Progenitor cell of endocrine pancreas (in vitro differentiated cells): ENCODE results near the gene CPLX1. TPM values are rescaled to one million over a fixed set of nuclear protein-coding genes. Genes with fewer than 3 reads are reported as not detected.

Source experiments
- DNase-seq: peaks from one replicate; pipeline ENCODE4 v3.0.0; 2021; ENCODE audit warnings: low spot score; ENCODE audit not compliant: unreplicated experiment
- H3K27ac Mint-ChIP-seq: 2 replicates; pipeline ENCODE4 v1.8.0; 2021; ENCODE audit warnings: mild to moderate bottlenecking, moderate library complexity, mixed read lengths
- H3K27me3 Mint-ChIP-seq: 2 replicates; pipeline ENCODE4 v1.8.0; 2021; ENCODE audit warnings: mixed read lengths
- H3K36me3 Mint-ChIP-seq: 2 replicates; pipeline ENCODE4 v1.8.0; 2022; ENCODE audit warnings: mixed read lengths; ENCODE audit not compliant: insufficient read depth
- H3K4me1 Mint-ChIP-seq: 2 replicates; pipeline ENCODE4 v1.8.0; 2021; ENCODE audit warnings: low read depth, mixed read lengths
- H3K4me3 Mint-ChIP-seq: 2 replicates; pipeline ENCODE4 v1.8.0; 2021; ENCODE audit warnings: low read depth, mild to moderate bottlenecking, moderate library complexity, mixed read lengths
- H3K9me3 Mint-ChIP-seq: 2 replicates; pipeline ENCODE4 v1.8.0; 2021; ENCODE audit warnings: low read depth, mixed read lengths
- total RNA-seq: library from RNA; stranded (reverse); gene quantifications from 2 replicates; pipeline ENCODE4 v1.2.1, GENCODE V29; 2021
- TF ChIP-seq, protein P1 (sequence below): fragments of 200-600 bp; sonication (generic); IDR thresholded peaks from one replicate; pipeline ENCODE4 v1.5.0; 2021; ENCODE audit warnings: antibody characterized with exemption, mild to moderate bottlenecking; ENCODE audit not compliant: unreplicated experiment

Gene CPLX1
- total RNA-seq, 1 donor from 2014 or later = 1.4 TPM

DNA sequence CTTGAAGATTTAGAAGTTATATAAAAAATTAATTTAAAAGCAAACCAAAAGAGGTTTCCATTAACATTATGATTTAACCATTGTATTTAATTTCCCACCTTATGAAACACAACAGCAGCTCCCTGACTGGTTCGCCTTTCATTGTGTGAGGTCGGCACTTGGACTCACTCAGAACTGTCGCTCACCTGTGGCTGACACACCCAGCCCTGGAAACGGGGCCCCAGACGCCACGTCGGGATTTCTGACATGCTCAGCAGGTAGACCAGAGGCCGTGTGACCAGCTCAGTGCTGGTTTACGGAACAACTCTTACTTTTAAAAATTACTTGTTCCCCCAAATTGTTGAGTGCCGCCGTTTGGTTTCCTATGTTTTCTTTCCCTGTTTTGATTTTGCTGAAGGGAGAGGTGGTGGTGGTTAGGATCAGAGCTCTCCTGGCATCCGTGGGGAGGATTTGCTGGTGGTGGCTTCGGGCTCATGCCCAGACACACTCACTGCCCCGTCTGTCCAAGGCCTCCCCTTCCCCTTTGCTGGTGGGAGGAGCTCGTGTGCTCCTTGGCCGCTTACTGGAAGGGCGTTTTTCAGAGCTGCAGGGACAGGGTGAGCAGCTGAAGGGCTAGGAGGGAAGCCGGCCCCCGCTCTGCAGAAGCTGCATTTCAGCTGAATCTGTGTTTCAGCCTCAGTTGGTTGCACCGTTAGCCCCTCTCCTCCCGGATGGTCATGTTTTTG lies 59.2 kb downstream of the CPLX1 start:
- DNase-seq = no peak
- H3K27ac Mint-ChIP-seq = peak overlapping the region; percentile 92
- H3K27me3 Mint-ChIP-seq = no peaks in the 10 kb centered on the region
- peaks cover 9% of the 10 kb centered on the region for H3K4me1 Mint-ChIP-seq
- no peak overlapping the region for H3K4me3 Mint-ChIP-seq
- H3K36me3 Mint-ChIP-seq = peaks cover 42% of the 10 kb centered on the region
- TF ChIP-seq, protein P1, sequence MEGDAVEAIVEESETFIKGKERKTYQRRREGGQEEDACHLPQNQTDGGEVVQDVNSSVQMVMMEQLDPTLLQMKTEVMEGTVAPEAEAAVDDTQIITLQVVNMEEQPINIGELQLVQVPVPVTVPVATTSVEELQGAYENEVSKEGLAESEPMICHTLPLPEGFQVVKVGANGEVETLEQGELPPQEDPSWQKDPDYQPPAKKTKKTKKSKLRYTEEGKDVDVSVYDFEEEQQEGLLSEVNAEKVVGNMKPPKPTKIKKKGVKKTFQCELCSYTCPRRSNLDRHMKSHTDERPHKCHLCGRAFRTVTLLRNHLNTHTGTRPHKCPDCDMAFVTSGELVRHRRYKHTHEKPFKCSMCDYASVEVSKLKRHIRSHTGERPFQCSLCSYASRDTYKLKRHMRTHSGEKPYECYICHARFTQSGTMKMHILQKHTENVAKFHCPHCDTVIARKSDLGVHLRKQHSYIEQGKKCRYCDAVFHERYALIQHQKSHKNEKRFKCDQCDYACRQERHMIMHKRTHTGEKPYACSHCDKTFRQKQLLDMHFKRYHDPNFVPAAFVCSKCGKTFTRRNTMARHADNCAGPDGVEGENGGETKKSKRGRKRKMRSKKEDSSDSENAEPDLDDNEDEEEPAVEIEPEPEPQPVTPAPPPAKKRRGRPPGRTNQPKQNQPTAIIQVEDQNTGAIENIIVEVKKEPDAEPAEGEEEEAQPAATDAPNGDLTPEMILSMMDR = no peak
- no peaks in the 10 kb centered on the region for H3K9me3 Mint-ChIP-seq

DNA sequence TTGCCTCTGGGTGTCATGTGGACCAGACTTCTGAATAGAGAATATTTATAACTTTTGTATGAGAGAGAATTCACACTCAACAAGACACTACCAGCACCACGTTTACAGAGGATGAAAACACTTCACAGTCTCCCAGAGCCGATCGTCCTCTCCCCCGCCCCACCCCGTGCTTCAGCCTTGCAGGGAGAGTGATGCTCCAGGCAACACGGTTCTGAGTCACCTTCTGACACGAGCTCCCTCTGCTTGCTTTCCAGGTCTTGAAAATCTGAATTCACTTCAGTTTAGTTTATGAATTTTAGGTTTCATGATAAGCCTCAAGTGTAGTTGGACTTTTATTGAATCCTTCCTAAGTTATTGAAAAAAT lies 59.8 kb downstream of the CPLX1 start:
- no peak for DNase-seq
- TF ChIP-seq, protein P1 = no peak
- Mint-ChIP-seq H3K36me3 (peaks cover 47% of the 10 kb centered on the region), H3K4me3 (no peak overlapping the region), H3K27ac (peak overlapping the region; percentile 16), H3K4me1 (peaks cover 10% of the 10 kb centered on the region), H3K9me3 (no peaks in the 10 kb centered on the region), H3K27me3 (no peaks in the 10 kb centered on the region)

DNA sequence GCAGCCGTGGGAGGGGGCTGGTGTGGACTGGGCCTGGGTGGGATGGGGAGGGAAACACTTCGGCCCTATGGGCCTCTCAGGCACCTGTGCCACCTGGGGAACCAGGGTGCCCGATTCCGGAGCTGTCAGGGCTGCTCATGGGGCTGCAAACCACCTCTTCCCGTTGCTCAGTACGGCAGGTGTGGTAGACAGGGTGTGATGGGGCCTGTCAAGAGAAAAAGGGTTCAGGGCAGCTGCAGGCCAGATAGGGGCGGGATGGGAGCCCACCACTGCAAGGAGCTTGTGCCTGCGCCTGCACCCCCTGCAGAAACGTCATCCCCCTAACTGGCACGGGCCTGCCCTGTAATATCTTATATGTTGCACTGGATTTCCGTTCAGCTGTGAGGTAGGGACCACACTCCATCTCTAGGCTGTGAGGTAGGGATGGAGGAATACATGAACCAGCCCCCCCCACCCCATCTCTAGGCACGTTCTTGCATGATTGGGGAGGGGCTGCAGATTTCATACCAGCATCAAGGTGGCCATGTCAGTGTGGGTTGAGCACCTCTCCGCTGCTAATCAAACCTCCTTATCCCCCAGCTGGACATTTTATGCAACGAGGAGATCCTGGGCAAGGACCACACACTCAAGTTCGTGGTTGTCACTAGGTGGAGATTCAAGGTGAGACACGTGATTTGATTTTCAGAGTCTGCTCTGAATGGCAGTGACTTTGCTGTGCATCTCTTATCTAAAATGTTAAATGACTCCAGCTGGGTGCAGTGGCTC lies 61.3 kb downstream of the CPLX1 start:
- peaks cover 7% of the 10 kb centered on the region for H3K9me3 Mint-ChIP-seq
- peaks cover 52% of the 10 kb centered on the region for H3K36me3 Mint-ChIP-seq
- H3K27ac Mint-ChIP-seq = peak overlapping the region; percentile 73
- DNase-seq = no peak
- H3K27me3 Mint-ChIP-seq = no peaks in the 10 kb centered on the region
- H3K4me1 Mint-ChIP-seq = peaks cover 10% of the 10 kb centered on the region
- TF ChIP-seq, protein P1 = no peak
- H3K4me3 Mint-ChIP-seq = no peak overlapping the region

DNA sequence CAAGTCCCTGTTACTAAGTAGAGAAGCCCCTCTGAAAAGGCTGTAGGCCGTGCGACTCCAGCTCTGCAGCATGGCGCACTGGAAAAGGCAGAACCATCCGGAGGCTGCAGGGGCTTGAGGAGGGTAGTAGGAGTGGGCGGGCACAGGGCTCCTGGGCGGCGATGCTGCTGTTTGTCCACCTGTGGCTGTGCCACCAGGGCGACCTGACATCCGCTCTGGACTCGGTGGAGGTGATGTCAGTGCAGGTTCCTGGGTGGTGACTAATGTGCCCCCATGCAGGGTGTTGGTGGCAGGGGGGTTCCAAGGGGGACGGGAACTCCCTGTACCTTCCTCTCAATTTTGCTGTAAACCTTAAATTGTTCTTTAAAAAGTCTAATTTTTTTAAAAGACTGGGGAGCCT lies 62.0 kb downstream of the CPLX1 start:
- Mint-ChIP-seq H3K4me1 (peaks cover 10% of the 10 kb centered on the region), H3K36me3 (peaks cover 50% of the 10 kb centered on the region), H3K27ac (peak overlapping the region; percentile 56), H3K4me3 (no peak overlapping the region), H3K9me3 (peaks cover 7% of the 10 kb centered on the region), H3K27me3 (no peaks in the 10 kb centered on the region)
- TF ChIP-seq, protein P1 = no peak
- DNase-seq = no peak

DNA sequence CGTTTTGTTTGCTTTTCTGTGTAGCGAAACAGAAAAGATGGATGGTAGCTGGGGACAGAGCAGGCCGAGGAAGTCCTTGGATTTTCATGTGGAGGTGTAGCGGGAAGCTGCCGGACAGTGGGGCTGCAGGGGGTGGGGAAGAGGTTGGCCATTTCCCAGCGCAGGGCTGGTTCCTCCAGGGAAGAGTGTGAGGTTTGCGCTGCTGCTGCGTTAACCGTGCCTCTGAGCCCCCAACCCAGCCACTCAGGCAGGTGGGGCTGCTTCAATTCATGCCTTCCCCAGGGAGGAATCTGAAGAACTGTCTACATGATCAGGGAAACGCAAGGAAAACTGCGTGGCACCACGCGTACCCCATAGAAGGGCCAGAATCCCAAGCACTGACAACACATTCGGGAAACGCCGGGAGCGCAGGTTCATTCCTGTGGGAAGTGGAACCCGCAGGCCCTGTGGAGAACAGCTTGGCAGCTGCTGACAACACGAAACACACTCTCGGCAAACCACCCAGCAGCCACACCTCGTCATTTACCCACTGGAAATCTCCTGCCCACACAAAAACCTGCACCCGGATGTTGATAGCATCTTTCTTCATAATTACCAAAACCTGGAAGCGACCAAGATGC lies 62.6 kb downstream of the CPLX1 start:
- Mint-ChIP-seq H3K4me3 (no peak overlapping the region), H3K27me3 (no peaks in the 10 kb centered on the region), H3K27ac (peak overlapping the region; percentile 94), H3K4me1 (peaks cover 10% of the 10 kb centered on the region), H3K9me3 (peaks cover 7% of the 10 kb centered on the region), H3K36me3 (peaks cover 50% of the 10 kb centered on the region)
- DNase-seq = no peak
- TF ChIP-seq, protein P1 = no peak
